ENCODE data around the gene CNFN. TPM values are rescaled to one million over a fixed set of nuclear protein-coding genes. Genes with fewer than 3 reads are reported as not detected.

CNFN gene
- total and polyA plus RNA-seq, 10 of the 15 experiments (the other 5 are each of a cell fraction or from before 2014, with no cell fraction given), result 0.60 TPM; not detected in 9

- Histone ChIP-seq H3K79me2 (ENCODE audit: control insufficient read depth, insufficient read depth, low read length) (no peaks in the 10 kb centered on the region), H3K27ac (ENCODE audit: control insufficient read depth, insufficient read depth) (no peak overlapping the region), H3K27me3 (replicated peaks in 1 of 2; ENCODE audit: control insufficient read depth in 2 of 2, insufficient read depth in 2 of 2, low read length in 1 of 2) (no peaks in the 10 kb centered on the region), H4K20me1 (ENCODE audit: control insufficient read depth, insufficient read depth) (no peaks in the 10 kb centered on the region), H2AFZ (ENCODE audit: control insufficient read depth, low read depth, low read length) (no peak overlapping the region), H3K4me3 (no peak overlapping the region), H3K9ac (ENCODE audit: control insufficient read depth, insufficient read depth, low read length) (no peak overlapping the region), H3K4me1 (ENCODE audit: control insufficient read depth, insufficient read depth, low read length) (no peaks in the 10 kb centered on the region), H3K36me3 (ENCODE audit: control insufficient read depth in 2 of 2, insufficient read depth in 2 of 2, low read length in 1 of 2) (no peaks in the 10 kb centered on the region), H3K4me2 (ENCODE audit: control insufficient read depth, insufficient read depth) (no peak overlapping the region), H3K9me3 (replicated peaks; ENCODE audit: control insufficient read depth, insufficient read depth, low read length) (no peaks in the 10 kb centered on the region; the same call in 2 of the 3 replicates)
- FAIRE-seq, result no peak
- no TSS peak for BruUV-seq (replicated peaks)
- RAD21 ChIA-PET (ENCODE audit: unreplicated experiment), result no interaction called here
- ATAC-seq, result no peak
- TF ChIP-seq SMC3 (IDR thresholded peaks at IDR 0.05; ENCODE audit: borderline replicate concordance, low read length) (no peak), USF1 (IDR thresholded peaks at IDR 0.05; ENCODE audit: borderline replicate concordance, extremely low read length, insufficient read depth, low read depth, low read length) (no peak), NFIC (IDR thresholded peaks at IDR 0.05; ENCODE audit: low read depth, low read length) (no peak), MYC (IDR thresholded peaks at IDR 0.05; ENCODE audit: insufficient read depth, insufficient read length, insufficient replicate concordance, low read length, severe bottlenecking) (no peak), ZNF207 (IDR thresholded peaks at IDR 0.05; ENCODE audit: borderline replicate concordance) (no peak), SMAD1 (IDR thresholded peaks at IDR 0.05; ENCODE audit: low read depth, partially characterized antibody) (no peak), GABPA (IDR thresholded peaks at IDR 0.05; ENCODE audit: low read depth) (no peak), BCL3 (IDR thresholded peaks at IDR 0.05; ENCODE audit: borderline replicate concordance, insufficient read depth, low read depth, low read length, poor library complexity, severe bottlenecking) (no peak), ZNF592 (IDR thresholded peaks at IDR 0.05) (no peak), BCL11A (IDR thresholded peaks at IDR 0.05; ENCODE audit: low read depth, low read length) (no peak), ZNF24 (IDR thresholded peaks at IDR 0.05) (no peak), YBX1 (IDR thresholded peaks at IDR 0.05) (no peak), EZH2 (IDR thresholded peaks at IDR 0.05; ENCODE audit: borderline replicate concordance, control insufficient read depth, low read depth, low read length) (no peak), MTA3 (IDR thresholded peaks at IDR 0.05; ENCODE audit: borderline replicate concordance, low read length) (no peak), RELB (IDR thresholded peaks at IDR 0.05; ENCODE audit: low read depth) (no peak)
- 90% methylated on average over 24 of the region's 27 CpGs for WGBS (ENCODE audit: insufficient coverage, insufficient replicate concordance, low lambda C conversion rate, missing lambda C conversion rate)
- SMC1A ChIA-PET (ENCODE audit: uncharacterized antibody, unreplicated experiment), result no interaction called here
- in situ Hi-C loops (cut with MboI), result no loop called here
- intact Hi-C loops (cut with micrococcal nuclease; ENCODE audit: unreplicated experiment), result no loop called here
- POLR2A ChIA-PET, result no interaction called here
- DNase-seq (ENCODE audit: low read depth, low spot score), result no peak
- CTCF ChIA-PET, result no interaction called here
Measured at GRCh38 chr19:42369433-42370067, 20.5 kb downstream of the CNFN start.

All from GM12878 (cell line).